ENCODE measurements around the gene TPCN1.

TPCN1 gene

DNA sequence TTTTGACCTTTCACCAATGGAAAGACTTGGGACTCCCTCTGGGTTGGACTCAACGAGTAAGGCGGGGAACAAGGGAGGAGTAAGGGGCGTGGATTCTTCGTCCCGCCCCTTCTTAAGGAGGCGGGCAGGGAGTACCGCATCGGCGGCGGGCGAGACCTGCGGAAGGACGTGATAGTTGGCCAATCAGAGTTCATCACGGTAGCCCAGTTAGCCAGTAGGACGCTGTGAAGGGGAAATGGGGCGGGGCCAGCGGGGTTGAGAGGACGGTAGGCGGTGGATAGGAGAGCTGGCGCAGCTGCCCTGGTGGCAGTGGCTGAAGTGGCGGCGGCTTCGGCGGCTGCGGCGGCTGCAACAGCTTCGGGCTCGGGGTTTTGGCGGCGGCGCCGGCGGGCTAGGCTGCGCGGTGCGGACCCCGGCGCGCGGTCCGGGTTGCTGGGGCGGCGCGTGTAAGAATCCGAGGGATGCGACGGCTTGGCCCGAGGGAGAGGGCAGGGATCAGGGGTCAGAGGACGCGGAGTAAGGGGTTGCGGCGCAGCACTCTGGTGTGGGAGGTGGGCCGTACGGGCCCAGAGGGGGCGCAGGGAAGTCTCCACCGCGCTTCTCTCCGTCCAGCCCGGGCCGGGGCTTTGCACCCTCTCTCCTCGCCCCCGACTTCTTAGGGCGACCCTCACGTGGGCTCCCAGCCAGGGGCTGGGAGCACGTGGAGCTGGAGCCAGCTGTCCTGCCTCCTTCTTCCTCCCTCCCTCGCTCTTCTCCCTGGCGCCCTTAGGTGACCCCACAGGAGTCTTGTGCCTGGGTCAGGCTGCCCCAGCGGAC is at the start of gene TPCN1:
Gene TPCN1, plus strand, starts transcription at position 284 of the 816 bp plus-strand sequence. CDS start 5,389 bp downstream, outside the sequence.
- DNase-seq (ENCODE audit: low read depth in 3 of 3, low spot score in 1 of 3) = peak; percentile 96 to 97 (median 96)

GRCh38 chr12:113171543-113171942 is 49.7 kb upstream of the TPCN1 start:
- no peak for DNase-seq (ENCODE audit: low read depth in 3 of 3, low spot score in 1 of 3)

DNA sequence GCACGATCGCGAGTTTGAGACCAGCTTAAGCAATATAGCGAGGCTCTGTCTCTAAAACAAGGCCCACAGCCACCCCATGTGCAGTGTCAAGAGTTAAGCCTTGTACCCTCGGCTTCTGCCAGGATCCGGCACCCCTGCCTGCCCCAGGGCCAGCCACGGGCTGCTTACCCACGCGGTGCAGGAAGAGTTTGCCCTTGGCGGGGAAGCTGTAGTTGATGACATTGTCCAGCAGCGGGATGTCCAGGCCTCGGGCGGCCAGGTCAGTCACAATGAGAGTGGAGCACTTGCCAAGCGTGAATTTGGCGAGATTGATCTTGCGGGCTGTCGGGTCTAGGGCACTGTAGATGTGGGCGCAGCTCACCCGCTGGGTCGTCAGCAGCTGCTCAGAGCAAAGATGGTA is 49.1 kb upstream of the TPCN1 start:
- DNase-seq (ENCODE audit: low read depth in 3 of 3, low spot score in 1 of 3) = no peak

DNA sequence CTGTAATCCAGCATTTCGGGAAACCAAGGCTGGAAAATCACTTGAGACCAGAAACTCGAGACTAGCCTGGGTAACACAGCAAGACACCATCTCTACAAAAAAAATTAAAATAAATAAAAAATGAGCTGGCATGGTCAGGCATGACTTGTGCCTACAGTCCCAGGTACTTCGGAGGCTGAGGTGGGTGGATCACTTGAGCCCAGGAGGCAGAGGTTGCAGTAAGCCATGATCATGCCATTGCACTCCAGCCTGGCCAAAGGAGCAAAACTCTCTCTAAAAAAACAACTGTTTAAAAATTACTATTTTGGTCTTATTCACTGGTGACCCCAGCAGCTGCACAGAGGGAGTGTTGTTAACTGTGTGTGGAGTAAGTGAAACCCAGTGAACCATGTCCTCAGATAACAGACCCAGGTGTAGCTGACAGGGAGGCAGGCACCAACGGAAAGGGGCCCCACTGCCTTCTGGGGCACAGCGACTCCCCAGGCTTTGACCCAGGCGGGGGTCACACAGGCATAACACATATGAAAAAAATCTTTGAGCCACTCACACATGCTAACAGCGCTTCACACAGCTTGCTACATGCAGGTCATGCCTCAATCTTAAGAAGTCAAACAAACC is 48.1 kb upstream of the TPCN1 start:
- no peak for DNase-seq (ENCODE audit: low read depth in 3 of 3, low spot score in 1 of 3)

GRCh38 chr12:113174461-113175384 is 46.5 kb upstream of the TPCN1 start:
- DNase-seq (ENCODE audit: low read depth in 3 of 3, low spot score in 1 of 3) = peak; percentile 31 to 76 (median 55)

- no peak for DNase-seq (ENCODE audit: low read depth in 3 of 3, low spot score in 1 of 3)
These were observed 42.2 kb upstream of the TPCN1 start for GRCh38 chr12:113179023-113179422.

DNA sequence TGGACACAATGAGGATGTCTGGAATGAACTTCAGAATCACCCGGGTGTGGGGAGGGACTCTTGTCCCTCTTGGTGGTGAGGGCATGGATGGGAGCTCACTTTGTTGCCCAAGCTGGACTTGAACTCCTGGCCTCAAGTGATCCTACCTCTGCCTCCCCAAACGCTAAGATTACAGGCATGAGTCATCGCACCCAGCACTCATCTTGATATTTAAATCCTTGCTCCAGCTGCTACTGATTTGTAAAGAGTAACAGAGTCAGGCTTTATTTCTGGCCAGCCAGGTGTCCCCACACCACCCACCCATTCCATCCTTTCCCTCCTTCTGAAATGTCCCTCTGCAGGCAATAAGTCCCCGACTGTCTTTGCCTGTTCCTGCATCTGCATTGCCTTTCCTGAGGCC is 40.9 kb upstream of the TPCN1 start:
- DNase-seq (ENCODE audit: low read depth in 3 of 3, low spot score in 1 of 3) = no peak

- DNase-seq (ENCODE audit: low read depth in 3 of 3, low spot score in 1 of 3) = no peak
These were observed 39.3 kb upstream of the TPCN1 start for GRCh38 chr12:113181975-113182374.

DNA sequence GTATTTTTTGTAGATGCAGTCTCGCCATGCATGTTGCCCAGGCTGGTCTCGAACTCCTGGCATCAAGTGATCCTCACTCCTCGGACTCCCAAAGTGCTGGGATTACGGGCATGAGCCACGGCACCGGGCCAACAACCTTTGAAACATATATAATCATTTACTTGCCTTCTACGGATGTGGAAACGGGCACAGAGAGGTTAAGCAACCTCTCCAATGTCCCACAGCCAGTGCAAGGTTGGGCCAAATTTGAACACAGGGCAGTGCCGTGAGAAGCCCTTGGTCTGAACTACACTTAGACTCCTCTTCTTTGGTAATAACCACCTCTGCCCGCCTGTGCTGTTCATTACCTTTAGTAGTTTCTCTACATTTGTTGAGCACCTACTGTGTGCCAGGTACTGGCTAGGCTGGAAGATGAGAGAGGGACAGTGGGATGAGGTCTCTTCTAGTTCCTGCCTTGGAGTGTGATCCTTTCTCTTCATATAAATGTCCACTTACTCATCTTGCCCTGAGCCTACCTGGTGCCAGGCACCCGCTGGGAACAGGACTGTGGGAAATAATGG is 38.2 kb upstream of the TPCN1 start:
- DNase-seq (ENCODE audit: low read depth in 3 of 3, low spot score in 1 of 3) = no peak

- DNase-seq (ENCODE audit: low read depth in 3 of 3, low spot score in 1 of 3) = no peak
These were observed 37.0 kb upstream of the TPCN1 start for GRCh38 chr12:113184098-113184899.

DNA sequence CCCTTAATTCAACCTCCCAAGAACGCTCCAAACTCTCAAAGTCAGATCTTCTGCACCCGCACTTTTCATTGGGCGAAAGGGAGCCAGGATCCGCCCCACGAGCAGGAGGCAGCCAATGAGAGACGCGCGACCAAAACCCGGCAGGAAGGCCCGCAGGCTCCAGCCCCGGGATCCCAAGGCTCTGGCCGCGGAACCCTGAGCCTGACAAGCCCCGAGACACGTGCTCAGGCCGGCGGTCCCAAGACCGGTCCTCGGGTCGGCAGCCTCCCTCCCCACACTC is 36.4 kb upstream of the TPCN1 start:
- DNase-seq (ENCODE audit: low read depth in 3 of 3, low spot score in 1 of 3) = peak; percentile 59 to 74 (median 69)

DNA sequence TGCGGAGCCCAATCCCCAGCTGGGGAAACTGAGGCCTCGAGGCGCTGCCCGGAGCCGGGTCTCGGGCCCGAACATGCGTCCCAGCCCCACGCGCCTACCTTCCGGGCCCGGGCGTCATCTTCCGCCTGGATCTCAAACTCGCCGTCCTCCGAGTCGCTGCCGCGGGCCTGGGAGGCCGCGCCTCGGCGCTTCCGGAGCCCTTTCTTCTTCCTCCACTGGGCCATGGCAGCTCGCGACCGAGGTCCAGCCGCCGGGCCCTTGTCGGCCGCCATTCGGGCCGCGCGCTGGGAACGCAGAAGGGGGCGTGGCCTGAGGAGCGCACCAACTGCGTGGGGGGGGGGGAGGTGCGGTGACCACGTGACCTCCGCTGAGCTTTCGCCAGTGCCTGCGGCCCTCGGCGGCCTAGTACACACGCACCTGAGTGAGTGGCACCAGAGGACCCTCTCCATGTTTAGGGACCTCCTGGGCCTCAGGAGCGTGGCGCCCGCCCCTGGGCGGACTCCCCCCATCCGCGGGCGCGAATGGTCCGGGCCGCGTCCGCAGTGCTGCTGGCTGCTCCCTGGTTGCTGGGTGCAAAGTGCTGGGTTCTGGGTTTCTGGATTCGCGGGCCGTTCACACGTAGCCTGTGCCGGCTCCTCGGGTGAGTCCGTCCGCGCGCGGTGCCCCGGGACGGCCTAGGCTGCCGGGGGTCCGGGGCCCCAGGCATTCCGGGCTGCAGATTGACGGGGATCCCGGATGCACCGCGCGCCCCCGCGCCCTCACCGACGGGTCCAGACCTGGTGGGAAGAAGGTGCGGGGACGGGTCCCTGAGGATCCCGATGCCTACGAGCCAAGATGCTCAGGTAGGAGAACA is 35.9 kb upstream of the TPCN1 start, which contains the start of the genes DDX54 and RITA1:
Gene DDX54, minus strand, starts transcription at position 299 of the 853 bp plus-strand sequence. Its CDS starts 27 bp downstream, at position 272.
Gene RITA1, plus strand, starts transcription at position 542 of the 853 bp plus-strand sequence. CDS start 1,026 bp downstream, outside the sequence.
- DNase-seq (ENCODE audit: low read depth in 3 of 3, low spot score in 1 of 3) = peak; percentile 51 to 74 (median 62)

DNA sequence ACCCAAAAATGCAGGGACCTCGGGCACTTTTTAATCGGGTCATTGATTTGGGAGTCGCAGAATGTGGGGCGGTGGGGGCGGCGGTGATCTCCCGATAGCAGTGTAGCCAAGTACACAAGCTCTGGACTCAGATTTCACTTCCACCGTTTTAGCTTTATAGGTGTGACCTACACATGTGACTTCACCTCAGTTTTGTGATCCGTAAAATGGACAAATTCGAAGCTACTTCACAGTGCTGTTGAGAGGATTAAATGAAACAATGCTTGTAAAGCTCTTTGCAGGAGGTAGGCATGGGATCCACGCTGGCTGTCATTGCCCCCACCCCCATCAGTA is 35.3 kb upstream of the TPCN1 start:
- no peak for DNase-seq (ENCODE audit: low read depth in 3 of 3, low spot score in 1 of 3)

DNA sequence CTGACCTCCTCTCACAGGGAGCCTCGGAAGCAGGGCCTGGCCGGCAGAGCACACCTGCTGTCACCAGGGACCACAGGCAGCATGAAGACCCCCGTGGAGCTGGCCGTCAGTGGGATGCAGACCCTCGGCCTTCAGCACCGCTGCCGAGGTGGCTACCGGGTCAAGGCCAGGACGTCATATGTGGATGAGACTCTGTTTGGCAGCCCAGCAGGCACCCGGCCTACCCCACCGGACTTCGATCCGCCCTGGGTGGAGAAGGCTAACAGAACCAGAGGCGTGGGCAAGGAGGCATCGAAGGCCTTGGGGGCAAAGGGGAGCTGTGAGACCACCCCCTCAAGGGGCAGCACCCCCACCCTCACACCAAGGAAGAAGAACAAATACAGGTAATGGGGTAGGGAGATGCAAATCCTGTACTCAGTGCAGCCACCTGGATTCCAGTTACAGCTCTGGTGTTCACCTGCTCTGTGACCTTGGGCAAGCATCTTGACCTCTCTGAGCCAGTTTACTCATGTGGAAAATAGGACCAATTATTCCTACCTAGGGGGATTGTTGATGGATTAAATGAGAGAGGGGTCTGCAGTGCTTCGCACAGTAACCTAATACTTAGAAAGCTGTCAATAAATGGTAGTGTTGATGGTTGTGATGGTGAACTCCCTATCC is 34.5 kb upstream of the TPCN1 start:
- no peak for DNase-seq (ENCODE audit: low read depth in 3 of 3, low spot score in 1 of 3)

- DNase-seq (ENCODE audit: low read depth in 3 of 3, low spot score in 1 of 3) = no peak
These were observed 31.9 kb upstream of the TPCN1 start for GRCh38 chr12:113189361-113189760.

DNA sequence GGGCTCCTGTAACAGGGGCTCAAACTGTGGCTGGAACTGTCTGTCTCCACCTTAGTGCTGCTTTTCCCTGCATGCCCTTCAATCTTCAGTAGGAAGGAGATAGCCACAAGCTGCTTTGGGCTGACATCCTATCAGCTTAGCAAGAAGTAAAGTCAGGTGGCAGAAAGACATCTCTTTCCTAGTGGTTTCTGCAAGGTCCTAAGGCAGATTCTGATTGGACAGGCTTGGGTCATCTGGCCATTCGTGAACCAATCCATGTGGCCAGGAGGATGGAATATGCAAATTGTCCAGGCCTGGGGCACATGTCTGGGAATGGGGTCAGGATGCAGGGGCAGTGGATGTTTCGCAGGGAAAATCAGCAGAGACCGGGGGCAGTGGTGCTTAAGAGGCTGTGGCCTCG is 30.5 kb upstream of the TPCN1 start:
- DNase-seq (ENCODE audit: low read depth in 3 of 3, low spot score in 1 of 3) = no peak

DNA sequence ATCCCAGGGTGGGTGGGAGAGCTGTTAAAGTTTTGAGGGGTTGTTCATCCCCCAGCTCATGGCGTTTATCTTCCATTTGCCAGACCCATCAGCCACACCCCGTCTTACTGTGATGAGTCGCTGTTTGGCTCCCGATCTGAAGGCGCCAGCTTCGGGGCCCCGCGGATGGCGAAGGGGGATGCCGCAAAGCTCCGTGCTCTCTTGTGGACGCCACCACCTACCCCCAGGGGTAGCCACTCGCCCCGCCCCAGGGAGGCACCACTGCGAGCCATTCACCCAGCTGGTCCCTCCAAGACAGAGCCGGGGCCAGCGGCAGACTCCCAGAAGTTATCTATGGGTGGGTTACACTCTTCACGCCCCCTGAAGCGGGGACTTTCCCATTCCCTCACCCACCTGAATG is 30.0 kb upstream of the TPCN1 start:
- no peak for DNase-seq (ENCODE audit: low read depth in 3 of 3, low spot score in 1 of 3)

GRCh38 chr12:113194971-113195391 is 26.3 kb upstream of the TPCN1 start:
- DNase-seq (ENCODE audit: low read depth in 3 of 3, low spot score in 1 of 3) = no peak

DNA sequence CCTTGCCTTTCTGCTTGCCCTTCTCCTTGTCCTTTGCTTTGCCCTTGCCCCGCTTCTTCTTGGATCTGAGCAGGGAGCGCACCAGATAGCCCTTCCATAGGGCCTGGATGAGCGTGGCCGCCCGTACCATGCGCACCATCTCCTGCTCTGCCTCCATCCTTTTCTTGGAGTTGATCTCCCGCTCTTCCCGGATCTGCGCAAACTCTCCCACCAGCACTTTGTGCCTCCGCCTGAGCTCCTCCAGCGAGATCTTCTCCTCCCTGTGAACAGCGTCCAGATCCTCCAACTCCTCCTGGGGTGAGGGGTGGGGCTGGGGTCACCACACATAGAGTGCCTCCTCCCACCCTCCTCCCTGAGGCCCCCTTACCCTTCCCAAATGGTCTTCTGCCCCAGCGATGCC is 25.7 kb upstream of the TPCN1 start:
- DNase-seq (ENCODE audit: low read depth in 3 of 3, low spot score in 1 of 3) = no peak
